ENCODE results near the gene BUD23. TPM values are rescaled to one million over a fixed set of nuclear protein-coding genes. Genes with fewer than 3 reads are reported as not detected.

BUD23 gene
- total RNA-seq, 1 experiment from 2014 or later: 78.1 TPM

DNA sequence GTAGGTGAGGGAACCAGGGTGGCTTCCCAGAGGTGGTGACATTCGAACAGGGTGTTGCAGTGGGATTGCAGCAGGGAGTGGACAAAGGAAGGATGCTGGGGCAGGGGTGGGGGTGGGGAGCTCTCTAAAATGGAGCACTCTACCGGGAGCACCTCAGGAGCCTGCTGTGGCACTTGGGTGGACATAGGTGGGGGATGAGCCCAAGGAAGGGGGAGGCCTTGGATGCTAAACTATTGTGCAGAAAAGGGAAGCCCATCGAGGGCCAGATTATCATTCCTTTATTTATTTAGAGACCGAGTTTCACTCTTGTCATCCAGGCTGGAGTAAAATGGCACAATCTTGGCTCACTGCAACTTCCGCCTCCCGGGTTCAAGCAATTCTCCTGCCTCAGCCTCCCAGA lies 39.4 kb downstream of the BUD23 start:
- no peak overlapping the region for H4K91ac ChIP-seq (ENCODE audit: insufficient read length, low read depth, low read length)
- TF ChIP-seq, protein P1, sequence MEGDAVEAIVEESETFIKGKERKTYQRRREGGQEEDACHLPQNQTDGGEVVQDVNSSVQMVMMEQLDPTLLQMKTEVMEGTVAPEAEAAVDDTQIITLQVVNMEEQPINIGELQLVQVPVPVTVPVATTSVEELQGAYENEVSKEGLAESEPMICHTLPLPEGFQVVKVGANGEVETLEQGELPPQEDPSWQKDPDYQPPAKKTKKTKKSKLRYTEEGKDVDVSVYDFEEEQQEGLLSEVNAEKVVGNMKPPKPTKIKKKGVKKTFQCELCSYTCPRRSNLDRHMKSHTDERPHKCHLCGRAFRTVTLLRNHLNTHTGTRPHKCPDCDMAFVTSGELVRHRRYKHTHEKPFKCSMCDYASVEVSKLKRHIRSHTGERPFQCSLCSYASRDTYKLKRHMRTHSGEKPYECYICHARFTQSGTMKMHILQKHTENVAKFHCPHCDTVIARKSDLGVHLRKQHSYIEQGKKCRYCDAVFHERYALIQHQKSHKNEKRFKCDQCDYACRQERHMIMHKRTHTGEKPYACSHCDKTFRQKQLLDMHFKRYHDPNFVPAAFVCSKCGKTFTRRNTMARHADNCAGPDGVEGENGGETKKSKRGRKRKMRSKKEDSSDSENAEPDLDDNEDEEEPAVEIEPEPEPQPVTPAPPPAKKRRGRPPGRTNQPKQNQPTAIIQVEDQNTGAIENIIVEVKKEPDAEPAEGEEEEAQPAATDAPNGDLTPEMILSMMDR (conservative IDR thresholded peaks at IDR 0.05): no peak
- Mint-ChIP-seq H3K27ac (no peak overlapping the region), H3K27me3 (ENCODE audit: low read depth) (peaks cover 38% of the 10 kb centered on the region), H3K4me1 (peaks cover under 1 to 8% of the 10 kb centered on the region in 2 experiments; a peak in 3 of 4 replicates), H3K9me3 (no peaks in the 10 kb centered on the region; a peak in 1 of 5 replicates), H3K4me3 (no peak overlapping the region), H3K36me3 (ENCODE audit: insufficient read depth in 1 of 3, low read depth in 3 of 3) (no peaks in the 10 kb centered on the region; a peak in 1 of 7 replicates)
- no peaks in the 10 kb centered on the region for H4K20me1 ChIP-seq (ENCODE audit: control insufficient read depth, insufficient read depth, insufficient read length)
- no peak overlapping the region for H3K14ac ChIP-seq (ENCODE audit: insufficient read depth, low read length)
- H2BK12ac ChIP-seq (ENCODE audit: insufficient read length, low read depth, low read length): no peak overlapping the region
- no peak overlapping the region for H3K23ac ChIP-seq (ENCODE audit: insufficient read length, low read depth, low read length)
- no peaks in the 10 kb centered on the region for H3K4me1 ChIP-seq (ENCODE audit: insufficient read depth, low read length)
- H2BK120ac ChIP-seq (ENCODE audit: low read depth, low read length, poor library complexity, severe bottlenecking): no peak overlapping the region
- no peaks in the 10 kb centered on the region for H3K79me1 ChIP-seq (ENCODE audit: insufficient read depth, low read depth, low read length, poor library complexity, severe bottlenecking)
- no peak overlapping the region for H4K5ac ChIP-seq (ENCODE audit: insufficient read length, low read depth, low read length)
- H3K9me3 ChIP-seq (ENCODE audit: control insufficient read depth, low read depth, low read length): no peaks in the 10 kb centered on the region
- H4K8ac ChIP-seq (replicated peaks; ENCODE audit: insufficient read length, low read depth, low read length): no peak overlapping the region
- H3K18ac ChIP-seq (ENCODE audit: insufficient read length, low read depth, low read length): no peak overlapping the region
- H2BK20ac ChIP-seq (ENCODE audit: low read depth, low read length, poor library complexity, severe bottlenecking): no peak overlapping the region
- peaks cover 3% of the 10 kb centered on the region; the same call in 1 of the 2 replicates for H3K27me3 ChIP-seq (ENCODE audit: insufficient read depth, low read length)
- H2BK5ac ChIP-seq (ENCODE audit: insufficient read length, low read length): no peak overlapping the region
- no peaks in the 10 kb centered on the region for H3K79me2 ChIP-seq (ENCODE audit: insufficient read depth, low read length)
- H2AK5ac ChIP-seq (ENCODE audit: insufficient read length, low read length): no peak overlapping the region
- no peak overlapping the region for H3T11ph ChIP-seq (ENCODE audit: low read length)
- H3K23me2 ChIP-seq (ENCODE audit: insufficient read length, low read depth, low read length, poor library complexity, severe bottlenecking): peaks cover 9% of the 10 kb centered on the region
- no peak overlapping the region for H2BK15ac ChIP-seq (ENCODE audit: low read depth, low read length)
- no peak for DNase-seq
- no peak overlapping the region for H3K56ac ChIP-seq (ENCODE audit: insufficient read length, low read depth, low read length)
- no peak overlapping the region for H3K4ac ChIP-seq (ENCODE audit: low read depth, low read length)
- H3K27ac ChIP-seq (ENCODE audit: insufficient read length, low read depth, low read length): no peak overlapping the region
- no peak overlapping the region for H2AFZ ChIP-seq (ENCODE audit: low read length)
- no CpG with 5 or more reads among the region's 6 CpGs for WGBS (ENCODE audit: extremely low coverage, insufficient read length, low lambda C conversion rate)
- no peak overlapping the region for H3K9ac ChIP-seq (ENCODE audit: extremely low read depth, insufficient read length, low read length)
- H3K4me2 ChIP-seq (ENCODE audit: insufficient read depth, insufficient read length, low read length): no peak overlapping the region
